Suppressor macrophage treated with lipopolysaccharide for 1 hour (primary cell): ENCODE results near the gene CAMKK1.
A peak's percentile ranks its signal among the peaks of the same experiment; 100 is the strongest.

Source experiments
- DNase-seq, 3 donors: peaks; one replicate each; pipeline ENCODE4 v3.0.0-alpha.2; 2020 to 2022

The CAMKK1 gene

DNA sequence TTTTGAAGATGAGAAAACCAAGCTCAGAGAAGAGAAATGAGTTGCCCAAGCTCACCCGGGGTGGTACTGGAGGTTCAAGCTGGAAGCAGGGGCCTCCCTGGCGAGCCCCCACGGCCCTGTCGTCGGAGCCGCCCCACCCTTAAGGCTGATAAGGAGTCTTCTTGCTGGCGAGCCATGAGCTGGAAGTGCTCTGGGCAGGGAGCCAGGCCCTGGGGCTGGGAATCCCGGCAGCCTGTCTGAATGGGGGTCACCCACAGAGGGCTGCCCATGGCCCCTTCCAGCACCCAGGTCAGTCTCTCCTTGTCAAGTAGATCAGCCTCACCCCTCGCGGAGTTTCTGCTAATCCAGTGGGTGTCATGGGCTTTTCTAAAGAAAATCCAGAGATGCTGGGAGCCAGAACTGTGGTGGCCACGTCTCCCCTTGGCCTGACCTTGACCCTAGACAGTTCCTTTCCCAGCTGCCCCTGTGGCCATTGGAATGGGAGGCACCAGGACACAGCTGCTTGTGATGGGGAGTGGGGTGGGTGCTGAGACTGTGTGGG, 24.6 kb upstream of the CAMKK1 start:
- peak in 2 of 3 donors; percentile 23 to 26 for DNase-seq

DNA sequence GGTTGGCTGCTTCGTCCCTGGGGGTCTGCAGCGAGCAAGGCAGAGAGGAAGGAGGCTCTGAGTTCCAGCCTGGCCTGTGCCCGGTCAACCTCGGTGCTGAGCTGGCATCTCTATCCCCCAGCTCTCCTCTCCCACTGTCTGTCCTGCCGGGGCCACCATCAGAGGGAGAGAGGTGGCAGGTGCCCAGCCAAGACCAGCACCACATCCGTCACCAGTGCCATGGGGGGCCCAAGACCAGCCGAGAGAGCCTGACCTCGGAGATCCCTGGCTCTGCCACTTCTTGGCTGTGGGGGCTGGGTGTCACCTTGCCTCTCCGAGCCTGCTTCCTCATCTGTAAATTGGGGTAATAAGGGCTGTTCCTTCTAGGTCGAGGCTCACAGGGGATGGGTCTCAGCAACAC, 24.0 kb upstream of the CAMKK1 start:
- peak in 1 of 3 donors; percentile 26 for DNase-seq

DNA sequence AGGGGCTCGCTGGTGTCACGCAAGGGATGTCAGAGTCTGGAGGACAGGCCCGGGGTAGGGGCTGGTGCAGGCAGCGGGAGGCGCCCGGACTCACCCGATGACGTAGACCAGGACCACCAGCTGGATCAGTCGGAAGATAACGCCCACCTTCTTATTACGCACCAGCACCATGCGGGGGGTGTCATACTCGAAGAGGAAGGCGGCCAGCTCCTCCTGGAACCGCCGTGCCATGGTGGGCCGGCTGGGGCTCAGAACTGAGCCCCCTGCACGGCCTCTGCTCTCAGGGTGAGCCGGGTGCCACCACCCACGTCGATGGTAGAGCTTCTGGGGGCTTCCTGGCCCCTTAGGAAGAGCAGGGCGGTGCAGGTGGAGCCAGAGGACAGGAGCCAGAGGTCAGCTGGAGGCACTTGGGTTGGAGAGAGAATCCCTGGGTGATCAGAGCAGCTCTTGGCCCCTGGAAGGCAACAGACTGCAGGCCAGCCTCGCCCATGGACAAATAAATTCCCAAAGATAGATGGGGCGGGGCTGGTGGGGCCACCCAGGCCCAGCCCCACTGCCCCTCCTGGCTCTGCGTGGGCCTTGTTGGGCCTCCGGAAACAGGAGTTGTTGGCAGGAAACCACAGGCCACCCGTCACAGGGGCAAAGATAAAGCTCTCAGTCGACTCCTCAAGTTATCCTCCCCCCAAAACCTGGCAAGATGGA, 23.3 kb upstream of the CAMKK1 start, which contains the start of gene P2RX1:
Gene P2RX1, minus strand, starts transcription at position 471 of the 702 bp plus-strand sequence. Its CDS starts 240 bp downstream, at position 231.
- DNase-seq = peak; percentile 76 to 80 (median 78)

DNA sequence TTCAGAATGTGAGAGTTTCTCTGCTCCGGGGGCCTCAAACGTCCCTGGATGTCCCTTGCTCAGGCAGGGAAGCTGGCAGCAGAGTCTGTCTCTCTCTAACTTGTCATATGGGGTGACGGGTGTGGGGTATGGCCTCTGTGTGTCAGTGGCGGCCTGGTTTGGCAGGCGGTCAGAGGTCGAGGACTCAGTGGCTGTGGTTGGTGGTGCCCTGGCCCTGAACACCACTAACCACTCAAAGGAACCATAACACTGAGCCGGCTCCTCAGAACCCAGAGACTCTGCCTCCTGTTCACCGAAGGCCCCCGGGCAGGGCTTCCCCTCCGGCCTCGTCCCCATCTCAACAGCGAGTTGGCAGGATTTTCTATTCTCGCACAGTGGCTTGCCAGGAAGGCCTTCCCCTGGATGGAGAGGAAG, 22.7 kb upstream of the CAMKK1 start:
- DNase-seq = peak; percentile 47 to 55 (median 51)

DNA sequence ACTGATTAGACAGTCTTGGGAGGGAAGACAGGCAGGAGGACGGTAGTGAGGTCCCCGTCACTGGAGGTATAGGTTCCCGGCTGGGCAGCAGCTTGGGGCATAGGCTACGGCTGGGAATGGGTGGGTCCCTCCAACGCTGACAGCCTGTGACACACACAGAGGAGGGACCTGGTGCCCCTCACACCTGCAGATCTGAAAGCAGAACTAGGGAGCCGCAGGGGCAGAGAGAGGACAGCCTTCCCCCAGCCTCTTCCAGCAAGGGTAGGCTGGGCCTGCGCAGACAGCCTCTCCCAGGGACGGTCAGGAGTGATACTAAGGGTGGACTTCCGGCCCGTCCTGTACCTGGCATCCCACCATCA, 21.4 kb upstream of the CAMKK1 start:
- peak in 1 of 3 donors; percentile 19 for DNase-seq

- DNase-seq = peak; percentile 90 to 91 (median 91)
These were observed 20.9 kb upstream of the CAMKK1 start for GRCh38 chr17:3913531-3914311.

DNA sequence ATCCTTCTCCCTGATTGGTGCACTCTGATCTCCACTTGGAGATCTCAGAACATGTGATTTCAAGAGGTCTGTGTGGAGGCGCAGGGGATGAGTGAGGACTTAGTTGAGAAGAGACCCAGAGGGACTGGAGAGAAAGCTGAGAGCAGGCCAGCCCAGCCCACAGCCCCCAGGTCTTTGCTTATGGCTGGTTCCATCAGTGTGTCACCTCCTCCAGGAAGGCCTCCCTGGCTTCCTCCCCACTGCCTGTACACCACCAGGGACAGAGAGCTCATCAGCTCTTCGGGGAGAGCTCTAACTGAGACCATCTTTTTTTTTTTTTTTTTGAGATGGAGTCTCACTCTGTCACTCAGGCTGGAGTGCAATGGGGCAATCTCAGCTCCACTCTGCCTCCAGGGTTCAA, 20.0 kb upstream of the CAMKK1 start:
- no peak for DNase-seq

GRCh38 chr17:3911271-3912053, 18.6 kb upstream of the CAMKK1 start:
- DNase-seq = peak; percentile 56 to 65 (median 59)

DNA sequence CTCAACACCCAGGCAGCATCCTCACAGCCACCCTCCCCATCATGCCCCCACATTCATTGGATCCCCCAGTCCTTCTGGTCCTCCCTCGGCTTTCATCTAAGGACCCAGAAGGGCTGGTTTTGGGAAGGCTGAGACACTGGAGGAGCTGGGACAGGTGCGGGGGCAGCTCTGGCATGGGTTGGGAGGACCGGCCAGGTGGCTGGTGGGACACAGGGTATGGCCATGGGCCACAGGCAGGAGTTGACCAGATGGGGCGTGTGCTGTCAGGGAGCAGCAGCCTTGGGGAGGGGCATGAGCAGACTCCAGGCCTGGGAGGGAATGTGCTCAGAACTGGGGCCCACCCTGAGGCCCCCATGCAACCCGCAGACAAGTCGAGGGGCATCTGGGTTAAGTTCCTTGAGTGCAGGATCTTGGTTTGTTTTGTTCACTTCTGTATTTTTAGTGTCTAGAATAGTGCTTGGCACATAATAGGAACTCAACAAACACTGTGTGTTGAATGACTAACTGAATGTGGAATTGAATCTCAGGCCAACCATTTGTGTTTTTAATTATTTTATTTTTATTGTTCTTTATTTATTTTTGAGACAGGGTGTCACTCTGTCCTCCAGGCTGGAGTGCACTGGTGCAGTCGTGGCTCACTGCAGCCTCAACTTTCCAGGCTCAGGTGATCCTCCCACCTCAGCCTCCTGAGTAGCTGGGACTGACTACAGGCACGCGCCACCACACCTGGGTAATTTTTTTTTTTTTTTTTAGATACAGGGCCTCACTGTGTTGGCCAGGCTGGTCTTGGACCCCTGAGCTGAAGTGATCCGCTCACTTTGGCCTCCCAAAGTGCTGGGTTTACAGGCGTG, 17.8 kb upstream of the CAMKK1 start:
- DNase-seq = no peak

DNA sequence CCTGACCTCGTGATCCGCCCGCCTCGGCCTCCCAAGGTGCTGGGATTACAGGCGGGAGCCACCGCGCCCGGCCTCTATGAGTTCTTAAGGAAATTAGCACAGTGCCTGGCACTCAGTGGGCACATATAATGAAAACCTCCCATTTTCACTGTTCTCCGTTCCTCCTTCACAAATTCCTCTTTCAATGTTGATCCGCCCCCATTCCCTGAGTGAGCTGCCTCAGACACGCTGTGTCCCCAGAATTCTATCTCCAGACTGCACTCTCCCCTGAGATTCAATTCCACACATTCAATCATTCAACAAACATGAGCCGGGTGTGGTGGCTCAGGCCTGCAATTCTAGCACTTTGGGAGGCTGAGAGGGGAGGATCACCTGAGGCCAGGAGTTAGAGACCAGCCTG, 16.4 kb upstream of the CAMKK1 start:
- DNase-seq = no peak

GRCh38 chr17:3907483-3908216, 14.8 kb upstream of the CAMKK1 start:
- no peak for DNase-seq

DNA sequence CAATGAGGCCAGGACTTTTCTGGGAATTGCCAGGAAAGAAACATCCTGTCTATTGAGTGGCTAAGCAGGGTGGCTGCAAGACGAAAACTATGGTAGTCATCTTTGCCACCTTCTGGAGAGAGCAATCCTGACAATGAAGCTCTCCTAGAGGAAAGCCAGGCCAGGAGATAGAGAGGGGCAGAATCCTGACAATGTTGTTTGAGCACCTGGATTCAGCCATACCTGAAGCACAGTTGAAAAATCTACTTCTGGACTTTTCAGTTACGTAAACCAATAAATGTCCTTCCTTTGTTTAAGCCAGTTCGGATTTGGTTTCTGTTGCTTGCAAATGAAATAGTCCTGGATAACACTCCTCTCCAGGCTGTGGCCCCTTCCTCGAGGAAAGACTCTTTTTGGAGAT, 14.0 kb upstream of the CAMKK1 start:
- DNase-seq = no peak

DNA sequence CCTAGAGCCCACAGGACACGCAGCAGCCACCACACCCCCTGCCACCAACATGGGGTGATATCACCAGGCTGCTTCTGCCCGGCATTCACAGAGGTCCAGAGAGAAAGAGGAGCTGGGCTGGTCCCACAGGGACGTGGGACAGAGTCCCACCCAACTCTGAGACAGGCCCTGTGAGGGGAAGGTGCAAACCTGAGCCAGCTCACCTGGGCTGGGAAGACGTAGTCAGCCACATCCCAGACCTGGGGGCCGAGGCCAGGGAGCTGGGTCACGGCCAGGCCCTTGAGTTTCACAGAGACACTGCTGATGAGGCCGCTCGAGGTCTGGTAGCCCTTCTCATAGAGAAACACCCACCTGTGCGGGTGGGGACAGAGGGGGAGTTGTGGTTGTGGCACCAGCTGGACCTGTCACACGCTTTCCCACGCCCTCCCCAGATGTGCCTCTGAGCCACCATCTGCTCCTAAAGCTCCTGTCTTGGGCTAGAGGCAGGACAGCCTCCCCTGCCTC, 12.2 kb upstream of the CAMKK1 start:
- DNase-seq = no peak

DNA sequence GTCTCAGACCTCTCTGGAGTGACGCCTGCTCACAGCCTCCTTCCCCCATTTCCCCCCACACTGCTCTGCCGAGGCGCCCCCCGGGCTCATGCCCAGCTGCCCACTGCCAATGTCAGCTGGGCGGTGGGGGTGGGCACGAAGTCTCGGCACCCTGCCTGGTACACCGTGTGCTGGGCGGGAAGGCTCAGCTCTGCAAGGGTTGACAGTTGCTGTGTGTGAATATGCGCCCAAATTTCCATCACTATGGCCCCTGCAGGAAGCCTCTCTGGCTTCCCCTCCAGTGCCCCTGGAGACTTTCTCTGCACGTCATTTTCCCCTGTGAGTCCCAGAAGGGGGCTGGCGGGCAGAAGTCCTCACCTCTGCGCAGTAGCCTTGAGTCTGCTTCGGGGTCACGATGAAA, 11.6 kb upstream of the CAMKK1 start:
- DNase-seq = no peak

DNA sequence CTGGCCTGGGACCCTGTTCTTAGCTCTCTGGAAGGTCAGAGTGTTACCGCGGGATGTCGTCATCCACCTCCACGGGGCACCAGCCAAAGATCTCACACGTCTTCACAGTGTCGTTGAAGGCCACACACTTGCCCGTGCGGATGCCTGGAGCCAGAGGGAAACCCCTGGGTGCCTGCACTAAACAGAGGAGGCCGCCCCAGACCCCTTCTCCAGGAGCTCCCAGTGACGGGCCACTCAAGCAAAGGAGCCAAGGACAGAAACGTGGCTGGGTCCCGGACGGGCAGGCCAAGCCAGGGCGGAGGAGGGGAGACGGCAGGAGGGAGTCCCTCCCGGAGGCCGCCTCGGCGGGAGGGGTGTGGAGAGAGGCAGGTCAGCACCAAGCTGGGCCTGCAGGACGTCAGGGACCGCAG, 11.0 kb upstream of the CAMKK1 start:
- no peak for DNase-seq

DNA sequence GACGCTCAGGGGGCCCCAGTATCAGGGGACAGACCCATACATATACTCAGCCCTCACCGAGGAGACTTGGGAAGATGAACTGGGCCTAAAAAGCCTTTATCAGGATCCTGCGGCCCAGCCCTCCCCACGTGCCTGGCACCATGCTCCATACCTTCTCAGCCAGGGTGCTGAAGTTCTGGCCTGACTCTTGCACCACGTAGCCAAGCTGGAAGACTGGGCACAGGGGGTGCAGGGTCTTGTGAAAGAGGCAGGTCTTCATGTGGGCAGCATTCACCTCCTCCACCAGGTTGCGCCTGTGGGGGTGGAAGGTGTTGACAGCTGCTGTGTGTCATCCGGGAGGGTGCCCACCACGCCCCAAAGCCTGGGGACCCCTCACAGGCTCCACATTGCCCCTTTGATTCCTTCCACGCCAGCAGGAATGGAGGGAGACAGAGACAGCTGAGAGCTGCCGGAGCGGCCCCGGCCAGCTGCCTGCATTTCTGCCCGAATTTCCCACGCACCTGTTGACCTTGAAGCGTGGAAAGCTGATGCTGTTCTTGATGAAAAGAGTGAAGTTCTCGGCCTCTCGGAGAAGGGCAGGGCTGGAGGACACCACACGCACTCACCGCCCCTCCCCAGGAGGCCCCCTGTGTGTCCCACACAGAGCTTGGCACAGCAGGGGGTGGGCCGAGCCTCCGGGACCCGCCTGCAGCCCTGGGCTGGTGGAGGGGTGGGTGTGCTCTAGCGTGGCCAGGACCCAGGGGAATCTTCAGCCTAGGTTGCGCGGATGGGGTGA, 10.4 kb upstream of the CAMKK1 start:
- DNase-seq = no peak

DNA sequence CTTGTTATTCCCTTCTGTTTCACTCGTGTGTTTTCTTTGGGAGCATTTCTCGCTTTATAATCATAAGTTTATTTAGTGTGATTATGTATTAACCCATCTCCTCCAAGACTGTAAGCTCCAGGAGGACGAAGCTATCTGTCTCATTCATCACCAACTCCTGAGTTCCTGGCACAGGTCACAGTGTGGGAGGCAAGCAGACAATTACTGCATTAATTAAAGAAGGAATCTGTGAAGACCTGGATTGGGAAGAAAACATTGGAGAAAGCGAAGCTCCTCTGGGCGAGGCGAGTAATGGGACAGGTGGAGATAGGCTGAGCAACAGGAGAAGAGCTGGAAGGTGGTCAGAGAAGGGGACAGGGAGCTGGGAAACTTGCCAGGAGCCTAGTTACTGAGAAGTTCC, 7.8 kb upstream of the CAMKK1 start:
- DNase-seq = no peak

DNA sequence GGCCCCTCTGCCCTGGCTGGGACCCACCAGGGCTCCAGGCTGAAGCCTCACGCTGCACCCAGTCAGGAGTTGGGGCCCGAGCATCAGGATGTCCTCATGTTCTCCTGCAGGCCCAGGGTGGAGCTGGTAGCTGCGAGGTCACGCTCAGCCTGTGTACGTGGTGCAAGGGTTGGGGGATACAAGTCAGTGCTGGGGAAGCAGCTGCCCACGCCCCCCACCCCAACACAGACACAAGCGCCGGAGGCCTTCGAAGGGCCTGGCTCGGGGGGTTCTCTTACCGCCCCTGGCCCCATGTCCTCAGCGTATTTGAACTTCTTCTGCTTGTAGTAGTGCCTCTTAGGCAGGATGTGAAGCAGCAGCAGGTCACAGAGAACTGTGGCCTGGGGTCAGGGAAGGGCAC, 4.9 kb upstream of the CAMKK1 start:
- no peak for DNase-seq

- DNase-seq = no peak
These were observed 4.0 kb upstream of the CAMKK1 start for GRCh38 chr17:3896968-3897235.

GRCh38 chr17:3896108-3896967, 3.5 kb upstream of the CAMKK1 start:
- no peak for DNase-seq
